CD14-positive monocyte (primary cell): ENCODE measurements around the gene RETREG2. TPM values are rescaled to one million over a fixed set of nuclear protein-coding genes. Genes with fewer than 3 reads are reported as not detected.

Source experiments
- DNase-seq, 3 donors: peaks; one replicate each; pipeline ENCODE4 v3.0.0-alpha.2; 2011 to 2022
- H2AFZ ChIP-seq: 2 replicates; pipeline ENCODE4 v1.6.0; 2012; ENCODE audit warnings: mild to moderate bottlenecking, low read depth, low read length, inconsistent platforms; ENCODE audit not compliant: insufficient read depth, poor library complexity, severe bottlenecking
- H3K27ac ChIP-seq, 2 donors: 1 replicate in 1 of 2; 2 replicates in 1 of 2; pipeline ENCODE4 v1.5.1; 2012 to 2013; ENCODE audit warnings: low read length in 2 of 2, control low read depth in 1 of 2, inconsistent platforms in 1 of 2, low read depth in 1 of 2, mild to moderate bottlenecking in 1 of 2
- H3K27me3 ChIP-seq, 2 donors: one replicate each; pipeline versions ENCODE4 v1.6.0 to v1.6.1; 2011 to 2013; ENCODE audit warnings: low read length in 2 of 2; ENCODE audit not compliant: control insufficient read depth in 2 of 2, insufficient read depth in 2 of 2
- H3K36me3 ChIP-seq, 2 donors: replicated peaks in 1 of 2; 1 replicate in 1 of 2; 2 replicates in 1 of 2; pipeline versions ENCODE4 v1.5.1 to v1.6.1; 2012 to 2013; ENCODE audit warnings: low read length in 2 of 2, control low read depth in 1 of 2, inconsistent platforms in 1 of 2, mild to moderate bottlenecking in 1 of 2; ENCODE audit not compliant: insufficient read depth in 2 of 2, control insufficient read depth in 1 of 2
- H3K4me1 ChIP-seq, 2 donors: 1 replicate in 1 of 2; 2 replicates in 1 of 2; pipeline versions ENCODE4 v1.5.1 to v1.6.1; 2012 to 2013; ENCODE audit warnings: low read length in 2 of 2, control low read depth in 1 of 2, inconsistent platforms in 1 of 2, mild to moderate bottlenecking in 1 of 2, moderate library complexity in 1 of 2; ENCODE audit not compliant: insufficient read depth in 2 of 2, control insufficient read depth in 1 of 2
- H3K4me2 ChIP-seq: replicated peaks from 2 replicates; pipeline ENCODE3; 2012; ENCODE audit warnings: low read length, moderate library complexity, mild to moderate bottlenecking; ENCODE audit not compliant: poor library complexity, severe bottlenecking; ENCODE audit errors: extremely low read depth
- H3K4me3 ChIP-seq, 3 experiments: fragments of 200-600 bp in 1 of 3; sonication (generic) in 1 of 3; replicated peaks in 1 of 3; 1 replicate in 2 of 3; 2 replicates in 1 of 3; pipeline ENCODE4 v1.5.1; 2011 to 2013; ENCODE audit warnings: low read length in 3 of 3, mild to moderate bottlenecking in 3 of 3, control low read depth in 2 of 3, low read depth in 2 of 3, inconsistent platforms in 1 of 3, moderate library complexity in 1 of 3
- H3K79me2 ChIP-seq: 2 replicates; pipeline ENCODE4 v1.6.0; 2012; ENCODE audit warnings: mild to moderate bottlenecking, control low read depth, inconsistent platforms, low read length, moderate library complexity; ENCODE audit not compliant: insufficient read depth
- H3K9ac ChIP-seq: 2 replicates; pipeline ENCODE4 v1.6.0; 2017; ENCODE audit warnings: low read length, mild to moderate bottlenecking; ENCODE audit not compliant: insufficient read depth, poor library complexity, severe bottlenecking
- H3K9me3 ChIP-seq, 2 donors: replicated peaks in 1 of 2; 1 replicate in 1 of 2; 2 replicates in 1 of 2; pipeline versions ENCODE4 v1.5.1 to v1.6.1; 2012 to 2013; ENCODE audit warnings: low read length in 2 of 2, control low read depth in 1 of 2; ENCODE audit not compliant: control insufficient read depth in 1 of 2, insufficient read depth in 1 of 2
- H4K20me1 ChIP-seq: 2 replicates; pipeline ENCODE4 v1.6.0; 2012; ENCODE audit warnings: mild to moderate bottlenecking, low read length, control low read depth, moderate library complexity; ENCODE audit not compliant: insufficient read depth
- H3K27ac Mint-ChIP-seq, 7 donors: one replicate each; pipeline ENCODE4 v1.8.0; 2020; ENCODE audit warnings: mild to moderate bottlenecking in 7 of 7, mixed read lengths in 7 of 7, moderate library complexity in 6 of 7, inconsistent platforms in 2 of 7
- H3K27me3 Mint-ChIP-seq, 3 donors: one replicate each; pipeline ENCODE4 v1.8.0; 2021 to 2022; ENCODE audit warnings: low read depth in 3 of 3, mild to moderate bottlenecking in 3 of 3, mixed read lengths in 3 of 3, moderate library complexity in 3 of 3, inconsistent platforms in 1 of 3
- H3K36me3 Mint-ChIP-seq, 2 donors: one replicate each; pipeline ENCODE4 v1.8.0; 2020; ENCODE audit warnings: mixed read lengths in 2 of 2, inconsistent platforms in 1 of 2, mild to moderate bottlenecking in 1 of 2
- H3K4me1 Mint-ChIP-seq: one replicate; pipeline ENCODE4 v1.8.0; 2020; ENCODE audit warnings: mild to moderate bottlenecking, mixed read lengths
- H3K4me3 Mint-ChIP-seq, 2 donors: one replicate each; pipeline ENCODE4 v1.8.0; 2020; ENCODE audit warnings: mild to moderate bottlenecking in 2 of 2, mixed read lengths in 2 of 2, moderate library complexity in 1 of 2
- H3K9me3 Mint-ChIP-seq, 7 donors: one replicate each; pipeline ENCODE4 v1.8.0; 2020 to 2022; ENCODE audit warnings: mixed read lengths in 7 of 7, mild to moderate bottlenecking in 6 of 7, moderate library complexity in 6 of 7, inconsistent platforms in 2 of 7
- CTCF ChIP-seq: fragments of 200-600 bp; IDR thresholded peaks from one replicate; pipeline ENCODE4 v1.8.0; 2022; ENCODE audit warnings: antibody characterized with exemption, mild to moderate bottlenecking
- WGBS: methylation state at CpG from one replicate; pipeline ENCODE4 v1.1.5; 2013; ENCODE audit warnings: missing lambda C conversion rate; ENCODE audit not compliant: insufficient coverage; 5-methylcytosine and 5-hydroxymethylcytosine counted together
- intact Hi-C, 2 donors: fragments of 100-400 bp; cut with micrococcal nuclease; formaldehyde crosslinking; loops; one replicate each; pipeline versions ENCODE4 v1.15.0 to v1.15.1; 2023
- polyA plus RNA-seq, 3 donors: library from polyadenylated mRNA; depleted of rRNA in 1 of 3; unstranded in 2 of 3; stranded (reverse) in 1 of 3; fragments of 300-500 nt in 2 of 3; fragments of >200 nt in 1 of 3; fragmentation: Illumina TruSeq in 2 of 3; gene quantifications; 1 replicate in 2 of 3; 2 replicates in 1 of 3; pipeline ENCODE4 v1.2.3, GENCODE V29; 2012 to 2021

The RETREG2 gene
- polyA plus RNA-seq, 3 donors, result 37.7 to 60.9 (median 39.4) TPM

GRCh38 chr2:219221957-219222518, 44.0 kb downstream of the RETREG2 start:
- peaks cover 0 to 5% of the 10 kb centered on the region in 2 donors for H3K9me3 ChIP-seq
- peaks cover under 1% of the 10 kb centered on the region for H3K79me2 ChIP-seq
- H3K4me2 ChIP-seq, result no peak overlapping the region
- Mint-ChIP-seq H3K27ac (no peak overlapping the region), H3K9me3 (peaks cover 0 to 26% (median 11%) of the 10 kb centered on the region in 7 donors), H3K36me3 (peaks cover 68 to 75% of the 10 kb centered on the region in 2 donors), H3K27me3 (peaks cover 43 to 71% (median 47%) of the 10 kb centered on the region in 3 donors), H3K4me1 (peaks cover 52% of the 10 kb centered on the region), H3K4me3 (peak overlapping the region in 1 of 2 donors; percentile 71)
- peaks cover 85% of the 10 kb centered on the region for H4K20me1 ChIP-seq
- H3K4me1 ChIP-seq, result peaks cover 47 to 52% of the 10 kb centered on the region in 2 donors
- H3K27ac ChIP-seq, result no peak overlapping the region
- WGBS, result 97% methylated on average over 12 of the region's 16 CpGs
- no peak overlapping the region for H3K9ac ChIP-seq
- DNase-seq, result no peak
- no peak overlapping the region for H3K4me3 ChIP-seq
- intact Hi-C loops, result no loop called here
- H2AFZ ChIP-seq, result no peak overlapping the region
- H3K27me3 ChIP-seq, result peaks cover 0 to 53% of the 10 kb centered on the region in 2 donors
- TF ChIP-seq CTCF, result no peak
- H3K36me3 ChIP-seq, result peaks cover 53 to 66% of the 10 kb centered on the region in 2 donors

GRCh38 chr2:219223831-219224610, 45.9 kb downstream of the RETREG2 start:
- Mint-ChIP-seq H3K27me3 (peaks cover 51 to 81% (median 56%) of the 10 kb centered on the region in 3 donors), H3K4me3 (peak overlapping the region in 1 of 2 donors; percentile 70), H3K27ac (peak overlapping the region in 1 of 7 donors; percentile 50), H3K9me3 (peaks cover 0 to 29% (median 11%) of the 10 kb centered on the region in 7 donors), H3K4me1 (peaks cover 54% of the 10 kb centered on the region), H3K36me3 (peaks cover 77 to 84% of the 10 kb centered on the region in 2 donors)
- Histone ChIP-seq H3K4me2 (no peak overlapping the region), H2AFZ (no peak overlapping the region), H3K9ac (no peak overlapping the region), H3K9me3 (peaks cover 0 to 5% of the 10 kb centered on the region in 2 donors), H3K36me3 (peaks cover 53 to 70% of the 10 kb centered on the region in 2 donors), H3K4me3 (no peak overlapping the region), H3K4me1 (peaks cover 45 to 49% of the 10 kb centered on the region in 2 donors), H3K27me3 (peaks cover 0 to 61% of the 10 kb centered on the region in 2 donors), H3K79me2 (peaks cover 20% of the 10 kb centered on the region), H3K27ac (no peak overlapping the region), H4K20me1 (peaks cover 95% of the 10 kb centered on the region)
- intact Hi-C loops, result no loop called here
- no peak for DNase-seq
- 91% methylated on average over 26 of the region's 31 CpGs for WGBS
- TF ChIP-seq CTCF, result no peak
